Eye (tissue), 1 donor: ENCODE results near the gene HCLS1.
"Not testable (repeated sequence)": the region's sequence is repeated elsewhere in the genome, so short reads cannot be mapped to it uniquely, and the experiment has no call there.

ENCODE experiments used
- DNase-seq: peaks from one replicate; pipeline ENCODE4 v3.0.0-alpha.2; 2015

HCLS1 gene

GRCh38 chr3:121594850-121595249 is 65.9 kb downstream of the HCLS1 start:
- DNase-seq, result no peak

- DNase-seq, result not testable (repeated sequence)
Measured at GRCh38 chr3:121593806-121594205, 66.9 kb downstream of the HCLS1 start.

GRCh38 chr3:121592856-121593702 is 67.6 kb downstream of the HCLS1 start, which contains the start of gene FBXO40:
TSS of gene FBXO40 (plus strand) at chr3:121593379. CDS start at chr3:121620576, 27,197 bp downstream.
- no peak for DNase-seq

GRCh38 chr3:121584418-121584817 is 76.3 kb downstream of the HCLS1 start:
- DNase-seq, result no peak

GRCh38 chr3:121581691-121582090 is 79.0 kb downstream of the HCLS1 start:
- no peak for DNase-seq
